ENCODE data around the gene ERCC8.
A peak's percentile ranks its signal among the peaks of the same experiment; 100 is the strongest.

Gene ERCC8

DNA sequence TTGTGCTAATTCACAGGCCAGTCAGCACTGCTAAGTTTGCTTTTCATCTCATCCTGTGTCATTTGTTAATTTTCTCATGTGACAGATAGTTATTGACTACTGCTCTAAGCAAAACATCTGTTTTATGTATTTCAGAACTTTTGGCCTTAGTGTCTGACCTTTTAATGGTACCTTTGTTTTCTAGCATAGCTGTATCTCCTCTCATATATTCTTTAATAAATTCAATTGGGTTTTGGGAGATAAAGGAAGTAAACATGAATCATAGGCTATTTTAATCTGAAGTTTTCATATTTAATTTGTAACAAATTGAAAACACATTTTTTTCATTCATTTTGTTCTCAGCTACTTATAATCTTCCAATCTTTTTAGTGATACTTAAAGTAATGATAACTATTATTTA is 13.2 kb upstream of the ERCC8 start:
- DNase-seq (ENCODE audit: low read depth): no peak
- TF ChIP-seq, protein P1, sequence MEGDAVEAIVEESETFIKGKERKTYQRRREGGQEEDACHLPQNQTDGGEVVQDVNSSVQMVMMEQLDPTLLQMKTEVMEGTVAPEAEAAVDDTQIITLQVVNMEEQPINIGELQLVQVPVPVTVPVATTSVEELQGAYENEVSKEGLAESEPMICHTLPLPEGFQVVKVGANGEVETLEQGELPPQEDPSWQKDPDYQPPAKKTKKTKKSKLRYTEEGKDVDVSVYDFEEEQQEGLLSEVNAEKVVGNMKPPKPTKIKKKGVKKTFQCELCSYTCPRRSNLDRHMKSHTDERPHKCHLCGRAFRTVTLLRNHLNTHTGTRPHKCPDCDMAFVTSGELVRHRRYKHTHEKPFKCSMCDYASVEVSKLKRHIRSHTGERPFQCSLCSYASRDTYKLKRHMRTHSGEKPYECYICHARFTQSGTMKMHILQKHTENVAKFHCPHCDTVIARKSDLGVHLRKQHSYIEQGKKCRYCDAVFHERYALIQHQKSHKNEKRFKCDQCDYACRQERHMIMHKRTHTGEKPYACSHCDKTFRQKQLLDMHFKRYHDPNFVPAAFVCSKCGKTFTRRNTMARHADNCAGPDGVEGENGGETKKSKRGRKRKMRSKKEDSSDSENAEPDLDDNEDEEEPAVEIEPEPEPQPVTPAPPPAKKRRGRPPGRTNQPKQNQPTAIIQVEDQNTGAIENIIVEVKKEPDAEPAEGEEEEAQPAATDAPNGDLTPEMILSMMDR (IDR thresholded peaks at IDR 0.05; ENCODE audit: control insufficient read depth, extremely low read depth, insufficient read depth): no peak
- no peak overlapping the region for H3K4me3 ChIP-seq (ENCODE audit: low read depth, low read length)

DNA sequence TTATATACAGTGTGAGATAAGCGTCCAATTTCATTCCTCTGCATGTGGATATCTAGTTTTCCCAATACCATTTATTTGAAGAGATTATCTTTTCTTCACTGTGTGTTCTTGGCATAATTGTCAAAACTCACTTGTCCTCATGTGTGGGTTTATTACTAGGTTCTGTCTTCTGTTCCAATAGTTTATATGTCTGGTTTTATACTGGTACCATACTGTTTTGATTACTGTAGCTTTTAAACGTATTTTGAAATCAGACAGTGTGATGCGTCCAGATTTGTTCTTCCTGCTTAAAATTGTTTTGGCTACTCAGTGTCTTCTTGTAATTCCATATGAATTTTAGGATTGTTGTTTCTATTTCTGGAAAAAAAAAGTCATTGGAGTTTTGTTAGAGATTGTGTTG is 10.4 kb upstream of the ERCC8 start:
- TF ChIP-seq, protein P1 (IDR thresholded peaks at IDR 0.05; ENCODE audit: control insufficient read depth, extremely low read depth, insufficient read depth): no peak
- no peak overlapping the region for H3K4me3 ChIP-seq (ENCODE audit: low read depth, low read length)
- DNase-seq (ENCODE audit: low read depth): no peak

DNA sequence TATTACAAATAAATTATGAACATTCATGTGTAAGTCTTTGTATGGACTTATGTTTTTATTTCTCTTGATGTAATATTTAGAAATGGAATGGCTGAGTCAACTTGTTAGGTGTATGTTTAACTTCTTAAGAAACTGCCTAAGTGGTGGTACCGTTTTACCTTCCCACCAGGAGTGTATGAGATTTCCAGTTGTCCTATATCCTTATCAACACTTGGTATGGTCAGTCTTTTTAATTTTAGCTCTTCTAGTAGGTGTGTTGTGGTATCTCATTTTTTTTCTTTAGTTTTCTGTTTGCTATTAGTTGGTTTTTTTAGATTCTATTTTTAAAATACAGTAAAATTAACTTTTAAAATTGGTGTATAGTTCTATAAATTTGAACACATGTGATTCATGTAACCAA is 3.9 kb upstream of the ERCC8 start:
- TF ChIP-seq, protein P1 (IDR thresholded peaks at IDR 0.05; ENCODE audit: control insufficient read depth, extremely low read depth, insufficient read depth): no peak
- DNase-seq (ENCODE audit: low read depth): no peak
- no peak overlapping the region for H3K4me3 ChIP-seq (ENCODE audit: low read depth, low read length)

DNA sequence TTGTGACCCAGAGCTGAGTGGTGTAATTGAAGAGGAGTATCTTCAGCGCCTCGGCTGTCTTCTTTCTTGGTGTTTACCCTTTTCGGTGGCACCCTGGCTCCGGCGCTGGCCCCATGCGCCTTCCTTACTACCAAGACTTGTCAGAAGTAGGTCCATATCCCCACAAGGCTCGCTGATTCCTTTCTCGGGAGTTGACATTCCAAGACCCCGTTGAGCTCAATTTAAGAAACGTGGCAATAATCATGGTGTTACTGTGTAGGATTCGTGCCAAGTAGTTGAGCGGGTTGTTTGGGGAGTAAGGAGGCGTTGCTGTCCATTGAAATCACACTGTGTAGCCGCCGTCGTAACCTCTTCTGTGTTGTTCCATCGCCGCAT is 930 bp upstream of the ERCC8 start:
- TF ChIP-seq, protein P1 (IDR thresholded peaks at IDR 0.05; ENCODE audit: control insufficient read depth, extremely low read depth, insufficient read depth): no peak
- peak overlapping the region; percentile 95 for H3K4me3 ChIP-seq (ENCODE audit: low read depth, low read length)
- DNase-seq (ENCODE audit: low read depth): peak; percentile 7

DNA sequence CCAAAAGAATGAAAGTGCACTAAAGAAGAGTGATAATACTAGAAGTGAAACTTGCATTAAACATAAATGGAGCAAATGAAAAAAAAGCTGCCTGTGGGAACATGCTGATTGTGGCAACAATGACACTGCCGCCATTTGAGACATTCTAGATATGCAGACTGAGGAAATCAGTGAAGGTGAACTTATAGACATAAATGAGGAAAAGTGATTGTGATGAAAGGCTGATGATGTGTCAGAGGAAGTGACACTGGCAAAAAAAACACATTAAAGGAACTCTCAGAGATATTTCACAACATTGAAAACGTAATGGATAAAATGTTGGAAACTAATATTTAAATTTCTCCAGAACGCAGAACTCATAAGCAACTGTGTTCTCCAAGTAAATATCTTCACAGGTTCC is 1.2 kb downstream of the ERCC8 start:
- peak overlapping the region; percentile 95 for H3K4me3 ChIP-seq (ENCODE audit: low read depth, low read length)
- TF ChIP-seq, protein P1 (IDR thresholded peaks at IDR 0.05; ENCODE audit: control insufficient read depth, extremely low read depth, insufficient read depth): no peak
- DNase-seq (ENCODE audit: low read depth): no peak

DNA sequence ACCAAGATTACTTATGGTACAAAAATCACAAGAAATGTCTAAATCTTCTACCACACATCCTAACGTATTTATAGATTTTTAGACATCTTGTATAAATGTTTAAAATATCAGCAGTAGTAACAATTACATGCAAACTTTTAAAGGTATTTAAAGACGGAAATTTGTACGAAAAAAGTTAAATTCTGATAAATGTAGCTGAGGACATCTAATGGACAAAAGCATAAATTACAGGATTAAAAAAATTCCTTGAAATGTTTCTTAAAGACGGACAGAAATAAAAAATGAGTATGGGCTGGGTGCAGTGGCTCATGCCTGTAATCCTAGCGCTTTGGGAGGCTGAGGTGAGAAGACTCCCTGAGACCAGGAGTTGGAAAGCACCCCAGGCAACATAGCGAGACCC is 15.8 kb downstream of the ERCC8 start:
- DNase-seq (ENCODE audit: low read depth): no peak
- TF ChIP-seq, protein P1 (IDR thresholded peaks at IDR 0.05; ENCODE audit: control insufficient read depth, extremely low read depth, insufficient read depth): peak; percentile 35; the same call in 1 of the 2 replicates

DNA sequence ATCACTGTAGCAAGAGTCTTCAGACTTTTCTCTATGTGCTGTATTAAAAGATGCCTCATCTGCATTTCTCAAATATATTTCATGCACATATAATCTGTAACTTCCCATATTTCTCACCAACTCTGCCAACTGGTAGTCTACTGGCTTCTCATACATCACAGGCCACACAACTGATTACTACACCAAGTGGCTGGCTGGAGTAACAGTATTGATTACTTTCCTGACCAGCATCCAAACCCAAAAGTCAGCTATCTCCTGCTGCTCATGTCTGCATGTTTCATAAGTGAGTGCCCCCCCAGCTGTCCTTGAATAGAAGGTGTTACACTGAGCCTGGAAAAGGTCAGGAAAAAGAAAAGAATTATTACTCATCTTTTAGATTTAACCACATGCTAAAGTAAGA is 17.4 kb downstream of the ERCC8 start:
- TF ChIP-seq, protein P1 (IDR thresholded peaks at IDR 0.05; ENCODE audit: control insufficient read depth, extremely low read depth, insufficient read depth): no peak
- no peak for DNase-seq (ENCODE audit: low read depth)
- no peak overlapping the region for H3K4me3 ChIP-seq (ENCODE audit: low read depth, low read length)

More for the DNA sequence above, 15.8 kb downstream of the ERCC8 start:
- no peak overlapping the region for H3K4me3 ChIP-seq (ENCODE audit: low read depth, low read length)
